ENCODE data around the gene PTPRZ1. TPM values are rescaled to one million over a fixed set of nuclear protein-coding genes. Genes with fewer than 3 reads are reported as not detected.

The PTPRZ1 gene
- total RNA-seq, 1 experiment from 2014 or later: 74.2 TPM

- Histone ChIP-seq H3K56ac (ENCODE audit: insufficient read length, low read depth, low read length) (no peak overlapping the region), H3K23ac (ENCODE audit: insufficient read length, low read depth, low read length) (no peak overlapping the region), H3T11ph (ENCODE audit: low read length) (no peak overlapping the region), H4K20me1 (ENCODE audit: control insufficient read depth, insufficient read depth, insufficient read length) (no peaks in the 10 kb centered on the region), H3K27ac (ENCODE audit: insufficient read length, low read depth, low read length) (peak overlapping the region; percentile 33), H3K4ac (ENCODE audit: low read depth, low read length) (no peak overlapping the region), H3K9ac (ENCODE audit: extremely low read depth, insufficient read length, low read length) (no peak overlapping the region), H3K18ac (ENCODE audit: insufficient read length, low read depth, low read length) (no peak overlapping the region), H2BK5ac (ENCODE audit: insufficient read length, low read length) (no peak overlapping the region), H4K91ac (ENCODE audit: insufficient read length, low read depth, low read length) (no peak overlapping the region), H3K4me2 (ENCODE audit: insufficient read depth, insufficient read length, low read length) (no peak overlapping the region), H4K5ac (ENCODE audit: insufficient read length, low read depth, low read length) (no peak overlapping the region), H2BK20ac (ENCODE audit: low read depth, low read length, poor library complexity, severe bottlenecking) (no peak overlapping the region), H3K79me2 (ENCODE audit: insufficient read depth, low read length) (no peaks in the 10 kb centered on the region), H3K14ac (ENCODE audit: insufficient read depth, low read length) (no peak overlapping the region), H2BK12ac (ENCODE audit: insufficient read length, low read depth, low read length) (no peak overlapping the region), H3K23me2 (ENCODE audit: insufficient read length, low read depth, low read length, poor library complexity, severe bottlenecking) (no peaks in the 10 kb centered on the region), H2AFZ (ENCODE audit: low read length) (no peak overlapping the region), H2AK5ac (ENCODE audit: insufficient read length, low read length) (no peak overlapping the region), H4K8ac (replicated peaks; ENCODE audit: insufficient read length, low read depth, low read length) (no peak overlapping the region), H2BK120ac (ENCODE audit: low read depth, low read length, poor library complexity, severe bottlenecking) (no peak overlapping the region), H3K9me3 (ENCODE audit: control insufficient read depth, low read depth, low read length) (no peaks in the 10 kb centered on the region), H3K79me1 (ENCODE audit: insufficient read depth, low read depth, low read length, poor library complexity, severe bottlenecking) (no peaks in the 10 kb centered on the region), H3K27me3 (ENCODE audit: insufficient read depth, low read length) (no peaks in the 10 kb centered on the region), H2BK15ac (ENCODE audit: low read depth, low read length) (no peak overlapping the region), H3K4me1 (ENCODE audit: insufficient read depth, low read length) (no peaks in the 10 kb centered on the region)
- Mint-ChIP-seq H3K27me3 (ENCODE audit: low read depth) (no peaks in the 10 kb centered on the region), H3K9me3 (no peaks in the 10 kb centered on the region), H3K36me3 (ENCODE audit: insufficient read depth in 1 of 3, low read depth in 3 of 3) (peaks cover 27 to 40% (median 36%) of the 10 kb centered on the region in 3 experiments; a peak in 6 of 7 replicates), H3K4me1 (no peaks in the 10 kb centered on the region; a peak in 1 of 4 replicates), H3K27ac (peak overlapping the region; percentile 22 to 61 (median 41); a peak in 5 of 7 replicates), H3K4me3 (no peak overlapping the region)
- no peak for DNase-seq
- no CpG with 5 or more reads among the region's 4 CpGs for WGBS (ENCODE audit: extremely low coverage, insufficient read length, low lambda C conversion rate)
- TF ChIP-seq CTCF (conservative IDR thresholded peaks at IDR 0.05): no peak
Measured at GRCh38 chr7:121992068-121992467, 119.1 kb downstream of the PTPRZ1 start.
